Measurements from ENCODE around the gene PRDM1. TPM values are rescaled to one million over a fixed set of nuclear protein-coding genes. Genes with fewer than 3 reads are reported as not detected.

PRDM1 gene
- total RNA-seq, 4 donors from 2014 or later: 1.0 to 20.7 (median 7.0) TPM

- no peaks in the 10 kb centered on the region for H3K27me3 ChIP-seq
- H3K27ac ChIP-seq: no peak overlapping the region
- H3K36me3 ChIP-seq: no peaks in the 10 kb centered on the region
- no peak overlapping the region for H3K4me3 ChIP-seq
- DNase-seq: no peak
- no peaks in the 10 kb centered on the region for H3K4me1 ChIP-seq
- intact Hi-C loops (cut with DNase I; ENCODE audit: low total_unique reads): no loop called here
- no peaks in the 10 kb centered on the region for H3K9me3 ChIP-seq
- TF ChIP-seq POLR2A (IDR thresholded peaks at IDR 0.05) (no peak), CTCF (IDR thresholded peaks at IDR 0.05) (no peak)
Observed at GRCh38 chr6:106077170-106077569, 9.0 kb upstream of the PRDM1 start.

GRCh38 chr6:106077881-106078280, 8.3 kb upstream of the PRDM1 start:
- Histone ChIP-seq H3K27ac (no peak overlapping the region), H3K4me1 (no peaks in the 10 kb centered on the region), H3K4me3 (no peak overlapping the region), H3K27me3 (no peaks in the 10 kb centered on the region), H3K9me3 (no peaks in the 10 kb centered on the region), H3K36me3 (no peaks in the 10 kb centered on the region)
- no peak for DNase-seq
- intact Hi-C loops (cut with DNase I; ENCODE audit: low total_unique reads): no loop called here
- TF ChIP-seq CTCF (IDR thresholded peaks at IDR 0.05) (no peak), POLR2A (IDR thresholded peaks at IDR 0.05) (no peak)

GRCh38 chr6:106079961-106080762, 6.0 kb upstream of the PRDM1 start:
- Histone ChIP-seq H3K4me1 (no peaks in the 10 kb centered on the region), H3K9me3 (no peaks in the 10 kb centered on the region), H3K36me3 (no peaks in the 10 kb centered on the region), H3K27ac (no peak overlapping the region), H3K4me3 (no peak overlapping the region), H3K27me3 (no peaks in the 10 kb centered on the region)
- intact Hi-C loops (cut with DNase I; ENCODE audit: low total_unique reads): no loop called here
- DNase-seq: no peak
- TF ChIP-seq CTCF (IDR thresholded peaks at IDR 0.05) (no peak), POLR2A (IDR thresholded peaks at IDR 0.05) (no peak)

DNA sequence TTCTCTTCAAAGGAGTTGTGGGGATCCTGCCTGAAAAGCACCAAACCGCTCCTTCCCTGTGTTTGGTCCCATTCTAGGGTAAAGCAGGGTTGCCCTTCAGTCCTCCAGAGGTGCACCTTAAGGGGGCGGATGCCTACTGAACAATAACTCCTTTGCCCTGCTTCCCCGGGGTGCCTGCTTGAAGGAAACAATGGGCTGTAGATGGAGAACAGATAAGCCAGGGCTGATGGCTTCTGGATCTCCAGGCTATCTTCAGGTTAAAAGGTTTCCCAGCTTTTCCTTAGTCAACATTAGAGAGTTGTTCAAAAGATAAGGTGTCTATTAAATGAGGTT, 5.4 kb upstream of the PRDM1 start:
- intact Hi-C loops (cut with DNase I; ENCODE audit: low total_unique reads): no loop called here
- no peak overlapping the region for H3K27ac ChIP-seq
- no peaks in the 10 kb centered on the region for H3K4me1 ChIP-seq
- TF ChIP-seq CTCF (IDR thresholded peaks at IDR 0.05) (no peak), POLR2A (IDR thresholded peaks at IDR 0.05) (no peak)
- H3K27me3 ChIP-seq: no peaks in the 10 kb centered on the region
- no peak overlapping the region for H3K4me3 ChIP-seq
- no peaks in the 10 kb centered on the region for H3K9me3 ChIP-seq
- no peak for DNase-seq
- H3K36me3 ChIP-seq: no peaks in the 10 kb centered on the region

DNA sequence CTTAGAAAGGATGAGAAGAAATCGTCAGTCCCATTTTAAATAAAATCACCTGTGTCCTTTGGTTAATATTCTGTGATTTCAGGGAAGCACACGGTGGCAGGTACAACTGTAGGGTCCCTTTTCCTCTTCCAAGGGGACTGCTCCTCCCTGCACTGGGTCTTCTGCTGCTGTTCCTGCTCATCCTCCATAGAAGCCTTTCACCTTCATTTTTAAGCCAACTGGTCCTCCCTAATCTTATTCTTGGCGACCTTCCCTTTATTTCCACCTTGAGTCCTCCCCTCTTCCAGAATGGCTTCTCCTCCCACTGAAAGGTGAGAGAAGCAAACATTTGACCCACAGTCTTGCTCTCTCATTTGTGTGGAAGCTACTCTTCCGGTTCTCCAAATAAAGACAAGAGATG, 4.4 kb upstream of the PRDM1 start:
- Histone ChIP-seq H3K36me3 (no peaks in the 10 kb centered on the region), H3K4me1 (peaks cover 0 to 2% of the 10 kb centered on the region in 2 donors), H3K4me3 (no peak overlapping the region), H3K27ac (no peak overlapping the region), H3K27me3 (no peaks in the 10 kb centered on the region), H3K9me3 (no peaks in the 10 kb centered on the region)
- intact Hi-C loops (cut with DNase I; ENCODE audit: low total_unique reads): no loop called here
- TF ChIP-seq POLR2A (IDR thresholded peaks at IDR 0.05) (no peak), CTCF (IDR thresholded peaks at IDR 0.05) (no peak)
- no peak for DNase-seq

All from uterus (tissue), 4 donors.